Measurements from ENCODE around the gene HLA-G.
A peak's percentile ranks its signal among the peaks of the same experiment; 100 is the strongest.

Gene HLA-G

GRCh38 chr6:29824144-29824543 lies 3.5 kb upstream of the HLA-G start:
- DNase-seq, result no peak

GRCh38 chr6:29825848-29826247 lies 1.8 kb upstream of the HLA-G start:
- DNase-seq, result no peak

- DNase-seq, result no peak
Observed at GRCh38 chr6:29826271-29826670, 1.4 kb upstream of the HLA-G start.

GRCh38 chr6:29828471-29828797 lies 809 bp downstream of the HLA-G start:
- no peak for DNase-seq

- no peak for DNase-seq
Observed at GRCh38 chr6:29829766-29830165, 2.1 kb downstream of the HLA-G start.

GRCh38 chr6:29830409-29830808 lies 2.8 kb downstream of the HLA-G start:
- DNase-seq, result no peak

- DNase-seq, result no peak
Observed at GRCh38 chr6:29831776-29832175, 4.2 kb downstream of the HLA-G start.

- DNase-seq, result no peak
Observed at GRCh38 chr6:29834564-29835436, 7.2 kb downstream of the HLA-G start.

- no peak for DNase-seq
Observed at GRCh38 chr6:29839917-29840316, 12.3 kb downstream of the HLA-G start.

GRCh38 chr6:29841030-29841429 lies 13.4 kb downstream of the HLA-G start:
- DNase-seq, result no peak

GRCh38 chr6:29845405-29846006 lies 17.9 kb downstream of the HLA-G start:
- no peak for DNase-seq

GRCh38 chr6:29847871-29848630 lies 20.4 kb downstream of the HLA-G start:
- peak; percentile 43 for DNase-seq

GRCh38 chr6:29850011-29850553 lies 22.5 kb downstream of the HLA-G start:
- DNase-seq, result no peak

- DNase-seq, result no peak
Observed at GRCh38 chr6:29851190-29851589, 23.6 kb downstream of the HLA-G start.

GRCh38 chr6:29853245-29853644 lies 25.6 kb downstream of the HLA-G start:
- DNase-seq, result no peak

- DNase-seq, result no peak
Observed at GRCh38 chr6:29858006-29858405, 30.4 kb downstream of the HLA-G start.

GRCh38 chr6:29861521-29862255 lies 34.1 kb downstream of the HLA-G start:
- no peak for DNase-seq

- no peak for DNase-seq
Observed at GRCh38 chr6:29864037-29864810, 36.6 kb downstream of the HLA-G start.

- DNase-seq, result no peak
Observed at GRCh38 chr6:29865631-29866030, 38.0 kb downstream of the HLA-G start.

- no peak for DNase-seq
Observed at GRCh38 chr6:29870104-29870503, 42.5 kb downstream of the HLA-G start.

GRCh38 chr6:29872791-29873190 lies 45.2 kb downstream of the HLA-G start:
- DNase-seq, result no peak

- no peak for DNase-seq
Observed at GRCh38 chr6:29875257-29875656, 47.6 kb downstream of the HLA-G start.
